D721Med (cell line): ENCODE measurements around the gene SLC35C1.

Experiments
- DNase-seq: peaks from one replicate; pipeline ENCODE4 v3.0.0; 2011; ENCODE audit warnings: low spot score; ENCODE audit not compliant: insufficient read length
- FAIRE-seq: peaks from 2 replicates; lab custom pipeline; 2011; peaks lifted over from hg19 to GRCh38; lab: Jason Lieb, UNC
- TF ChIP-seq, protein P1 (sequence below): IDR thresholded peaks from 2 replicates; pipeline ENCODE4 v1.5.1; 2012; ENCODE audit warnings: mild to moderate bottlenecking, control low read depth; ENCODE audit not compliant: insufficient read depth; ENCODE audit errors: missing control alignments

The SLC35C1 gene

GRCh38 chr11:45804761-45805304, at the start of gene SLC35C1:
Gene SLC35C1 (plus strand): TSS chr11:45805149. CDS start chr11:45805802, 653 bp downstream.
- FAIRE-seq: no peak
- TF ChIP-seq, protein P1, sequence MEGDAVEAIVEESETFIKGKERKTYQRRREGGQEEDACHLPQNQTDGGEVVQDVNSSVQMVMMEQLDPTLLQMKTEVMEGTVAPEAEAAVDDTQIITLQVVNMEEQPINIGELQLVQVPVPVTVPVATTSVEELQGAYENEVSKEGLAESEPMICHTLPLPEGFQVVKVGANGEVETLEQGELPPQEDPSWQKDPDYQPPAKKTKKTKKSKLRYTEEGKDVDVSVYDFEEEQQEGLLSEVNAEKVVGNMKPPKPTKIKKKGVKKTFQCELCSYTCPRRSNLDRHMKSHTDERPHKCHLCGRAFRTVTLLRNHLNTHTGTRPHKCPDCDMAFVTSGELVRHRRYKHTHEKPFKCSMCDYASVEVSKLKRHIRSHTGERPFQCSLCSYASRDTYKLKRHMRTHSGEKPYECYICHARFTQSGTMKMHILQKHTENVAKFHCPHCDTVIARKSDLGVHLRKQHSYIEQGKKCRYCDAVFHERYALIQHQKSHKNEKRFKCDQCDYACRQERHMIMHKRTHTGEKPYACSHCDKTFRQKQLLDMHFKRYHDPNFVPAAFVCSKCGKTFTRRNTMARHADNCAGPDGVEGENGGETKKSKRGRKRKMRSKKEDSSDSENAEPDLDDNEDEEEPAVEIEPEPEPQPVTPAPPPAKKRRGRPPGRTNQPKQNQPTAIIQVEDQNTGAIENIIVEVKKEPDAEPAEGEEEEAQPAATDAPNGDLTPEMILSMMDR: no peak
- peak; percentile 92 for DNase-seq

DNA sequence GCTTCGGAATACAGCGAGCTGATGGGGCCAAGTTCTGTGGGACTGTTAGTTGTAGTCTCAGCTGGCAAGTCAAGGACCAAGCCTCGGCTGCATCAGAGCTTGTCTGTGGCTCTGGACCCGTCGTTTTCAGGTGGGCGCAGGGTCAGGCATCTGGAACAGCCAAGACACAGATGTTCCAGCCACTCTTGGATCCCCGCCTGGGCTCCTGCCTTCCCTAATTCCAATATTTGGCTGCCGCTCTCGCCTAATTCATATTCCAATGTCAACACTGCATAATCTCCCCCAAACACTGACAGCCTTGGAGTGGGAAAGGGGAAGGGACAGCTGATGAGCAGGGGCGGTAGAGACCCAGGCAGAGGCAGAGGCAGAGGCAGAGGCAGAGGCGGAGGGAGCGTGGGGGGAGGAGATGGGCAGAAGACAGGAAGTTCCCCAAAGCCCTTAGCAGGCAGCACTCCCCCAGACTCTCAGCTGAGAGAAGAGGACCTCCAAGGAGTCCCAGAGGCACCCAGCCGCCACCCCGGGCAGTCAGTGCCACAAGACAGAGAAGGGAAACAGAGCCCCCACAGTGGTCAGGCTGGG, 49.6 kb upstream of the SLC35C1 start:
- no peak for DNase-seq
- FAIRE-seq: no peak
- TF ChIP-seq, protein P1: no peak

DNA sequence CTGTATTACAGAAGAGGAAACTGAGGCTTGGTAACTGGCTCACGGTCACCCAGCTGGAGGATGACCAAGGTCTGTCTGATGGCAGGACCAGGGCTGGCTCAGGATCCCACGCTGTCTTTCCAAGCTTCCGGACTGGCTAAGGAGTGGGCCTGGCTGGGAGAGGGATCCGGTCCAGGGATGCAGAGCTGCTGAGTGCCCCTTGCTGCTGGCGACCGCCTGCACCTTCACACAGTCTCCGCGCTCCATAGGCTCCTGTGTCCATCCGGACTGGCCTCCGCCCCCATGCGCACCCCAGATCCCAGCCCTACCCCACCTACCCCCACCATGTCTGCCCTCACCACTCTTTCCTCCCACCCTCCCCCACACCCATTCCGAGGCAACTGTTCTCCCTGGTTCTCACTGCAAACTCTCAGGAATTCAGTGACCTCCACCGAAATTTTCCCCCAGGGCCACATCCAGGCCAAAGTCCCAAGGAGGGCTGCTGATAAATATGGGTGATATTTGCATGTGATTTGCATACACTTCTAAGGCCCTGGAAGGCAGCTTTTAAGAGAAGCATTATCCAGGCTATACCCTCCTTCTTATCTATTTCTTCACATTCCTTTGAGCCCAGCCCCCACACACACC, 48.5 kb upstream of the SLC35C1 start:
- FAIRE-seq: no peak
- TF ChIP-seq, protein P1: no peak

GRCh38 chr11:45757672-45758071, 47.3 kb upstream of the SLC35C1 start:
- TF ChIP-seq, protein P1: no peak
- no peak for FAIRE-seq
- no peak for DNase-seq

More for the DNA sequence above, 48.5 kb upstream of the SLC35C1 start:
- DNase-seq: no peak

GRCh38 chr11:45761659-45762058, 43.3 kb upstream of the SLC35C1 start:
- DNase-seq: no peak
- FAIRE-seq: no peak
- TF ChIP-seq, protein P1: no peak

DNA sequence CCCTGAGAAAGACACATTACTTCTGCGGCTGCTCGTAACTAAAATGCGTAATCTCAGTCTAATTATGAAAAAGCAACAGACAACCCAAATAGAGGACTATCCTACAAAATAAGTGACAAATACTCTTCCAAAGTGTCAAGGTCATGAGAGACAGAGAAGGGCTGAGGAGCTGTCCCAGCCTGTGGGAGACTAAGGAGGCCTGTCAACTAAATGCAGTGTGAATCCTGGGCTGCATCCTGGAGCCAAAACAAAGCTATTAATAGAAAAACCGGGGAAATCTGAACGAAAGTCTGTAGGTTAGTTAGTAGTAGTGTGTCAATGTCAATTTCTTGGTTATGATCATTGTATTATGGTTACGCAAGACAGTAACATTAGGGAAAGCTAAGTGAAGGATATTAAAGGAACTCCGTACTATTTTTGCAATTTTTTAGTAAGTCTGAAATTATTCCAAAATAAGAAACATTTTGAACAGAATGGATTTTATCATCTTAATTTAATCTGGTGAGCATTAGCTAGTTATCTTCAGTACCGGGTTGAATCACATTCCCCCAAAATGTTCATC, 39.8 kb upstream of the SLC35C1 start:
- DNase-seq: no peak
- no peak for FAIRE-seq
- TF ChIP-seq, protein P1: no peak
